ENCODE data around the gene DRC1.

DRC1 gene

GRCh38 chr2:26464390-26465265 lies 62.9 kb downstream of the DRC1 start:
- Histone ChIP-seq H3K9me3 (ENCODE audit: control insufficient read depth, insufficient read depth, low read length) (peaks cover 5% of the 10 kb centered on the region; the same call in 1 of the 2 replicates), H3K4me1 (ENCODE audit: control insufficient read depth, low read length) (no peaks in the 10 kb centered on the region), H3K79me2 (ENCODE audit: control insufficient read depth, low read length) (no peaks in the 10 kb centered on the region), H3K27me3 (ENCODE audit: control insufficient read depth, low read length) (no peaks in the 10 kb centered on the region), H3K9me2 (replicated peaks; ENCODE audit: control insufficient read depth, low read length) (no peaks in the 10 kb centered on the region), H3K36me3 (ENCODE audit: control insufficient read depth, low read length) (no peaks in the 10 kb centered on the region), H3F3A (ENCODE audit: control insufficient read depth, insufficient read depth) (no peaks in the 10 kb centered on the region), H3K4me3 (ENCODE audit: low read length) (no peak overlapping the region), H4K20me1 (ENCODE audit: control insufficient read depth, insufficient read depth, low read depth, low read length) (no peaks in the 10 kb centered on the region), H3K4me2 (ENCODE audit: low read length) (no peak overlapping the region), H3K27ac (ENCODE audit: low read depth, low read length) (no peak overlapping the region)
- TF ChIP-seq EZH2phosphoT487 (IDR thresholded peaks at IDR 0.05; ENCODE audit: borderline replicate concordance, low read length) = no peak
- TF ChIP-seq, protein P1, sequence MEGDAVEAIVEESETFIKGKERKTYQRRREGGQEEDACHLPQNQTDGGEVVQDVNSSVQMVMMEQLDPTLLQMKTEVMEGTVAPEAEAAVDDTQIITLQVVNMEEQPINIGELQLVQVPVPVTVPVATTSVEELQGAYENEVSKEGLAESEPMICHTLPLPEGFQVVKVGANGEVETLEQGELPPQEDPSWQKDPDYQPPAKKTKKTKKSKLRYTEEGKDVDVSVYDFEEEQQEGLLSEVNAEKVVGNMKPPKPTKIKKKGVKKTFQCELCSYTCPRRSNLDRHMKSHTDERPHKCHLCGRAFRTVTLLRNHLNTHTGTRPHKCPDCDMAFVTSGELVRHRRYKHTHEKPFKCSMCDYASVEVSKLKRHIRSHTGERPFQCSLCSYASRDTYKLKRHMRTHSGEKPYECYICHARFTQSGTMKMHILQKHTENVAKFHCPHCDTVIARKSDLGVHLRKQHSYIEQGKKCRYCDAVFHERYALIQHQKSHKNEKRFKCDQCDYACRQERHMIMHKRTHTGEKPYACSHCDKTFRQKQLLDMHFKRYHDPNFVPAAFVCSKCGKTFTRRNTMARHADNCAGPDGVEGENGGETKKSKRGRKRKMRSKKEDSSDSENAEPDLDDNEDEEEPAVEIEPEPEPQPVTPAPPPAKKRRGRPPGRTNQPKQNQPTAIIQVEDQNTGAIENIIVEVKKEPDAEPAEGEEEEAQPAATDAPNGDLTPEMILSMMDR (IDR thresholded peaks at IDR 0.05; ENCODE audit: low read depth, low read length, poor library complexity, severe bottlenecking) = no peak

GRCh38 chr2:26465266-26465925 lies 63.7 kb downstream of the DRC1 start:
- Histone ChIP-seq H3K4me1 (ENCODE audit: control insufficient read depth, low read length) (no peaks in the 10 kb centered on the region), H4K20me1 (ENCODE audit: control insufficient read depth, insufficient read depth, low read depth, low read length) (no peaks in the 10 kb centered on the region), H3K9me3 (ENCODE audit: control insufficient read depth, insufficient read depth, low read length) (peaks cover 11% of the 10 kb centered on the region; the same call in 1 of the 2 replicates), H3K79me2 (ENCODE audit: control insufficient read depth, low read length) (no peaks in the 10 kb centered on the region), H3K27ac (ENCODE audit: low read depth, low read length) (no peak overlapping the region), H3K4me3 (ENCODE audit: low read length) (no peak overlapping the region), H3K9me2 (replicated peaks; ENCODE audit: control insufficient read depth, low read length) (no peaks in the 10 kb centered on the region), H3K4me2 (ENCODE audit: low read length) (no peak overlapping the region), H3K27me3 (ENCODE audit: control insufficient read depth, low read length) (no peaks in the 10 kb centered on the region), H3F3A (ENCODE audit: control insufficient read depth, insufficient read depth) (no peaks in the 10 kb centered on the region), H3K36me3 (ENCODE audit: control insufficient read depth, low read length) (no peaks in the 10 kb centered on the region)
- TF ChIP-seq, protein P1 (IDR thresholded peaks at IDR 0.05; ENCODE audit: low read depth, low read length, poor library complexity, severe bottlenecking) = no peak
- no peak for TF ChIP-seq EZH2phosphoT487 (IDR thresholded peaks at IDR 0.05; ENCODE audit: borderline replicate concordance, low read length)

DNA sequence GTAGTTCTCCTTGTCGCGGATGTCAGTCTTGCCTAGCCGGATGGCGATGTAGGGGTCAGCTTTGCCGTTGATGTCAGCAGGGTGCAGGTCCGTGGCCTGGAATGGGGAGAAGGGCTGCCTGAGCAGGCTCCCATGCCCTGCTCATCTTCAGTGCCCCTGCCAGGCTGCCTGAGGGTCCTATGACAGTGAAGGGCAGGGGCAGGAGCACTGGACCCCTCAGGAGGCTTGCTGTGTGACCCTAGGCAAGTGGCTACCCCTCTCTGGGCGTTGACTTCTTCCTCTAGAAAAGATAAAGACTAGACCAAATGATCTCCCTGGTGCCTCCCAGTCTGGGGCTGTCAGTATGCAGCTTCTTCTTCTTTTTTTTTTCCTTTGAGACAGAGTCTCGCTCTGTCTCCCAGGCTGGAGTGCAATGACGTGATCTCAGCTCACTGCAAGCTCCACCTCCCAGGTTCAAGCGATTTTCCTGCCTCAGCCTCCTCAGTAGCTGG lies 64.3 kb downstream of the DRC1 start:
- Histone ChIP-seq H4K20me1 (ENCODE audit: control insufficient read depth, insufficient read depth, low read depth, low read length) (no peaks in the 10 kb centered on the region), H3K27ac (ENCODE audit: low read depth, low read length) (no peak overlapping the region), H3K9me3 (ENCODE audit: control insufficient read depth, insufficient read depth, low read length) (peaks cover 11% of the 10 kb centered on the region; the same call in 1 of the 2 replicates), H3K4me1 (ENCODE audit: control insufficient read depth, low read length) (no peaks in the 10 kb centered on the region), H3K36me3 (ENCODE audit: control insufficient read depth, low read length) (no peaks in the 10 kb centered on the region), H3K9me2 (replicated peaks; ENCODE audit: control insufficient read depth, low read length) (no peaks in the 10 kb centered on the region), H3F3A (ENCODE audit: control insufficient read depth, insufficient read depth) (no peaks in the 10 kb centered on the region), H3K79me2 (ENCODE audit: control insufficient read depth, low read length) (no peaks in the 10 kb centered on the region), H3K27me3 (ENCODE audit: control insufficient read depth, low read length) (no peaks in the 10 kb centered on the region), H3K4me2 (ENCODE audit: low read length) (no peak overlapping the region), H3K4me3 (ENCODE audit: low read length) (no peak overlapping the region)
- no peak for TF ChIP-seq EZH2phosphoT487 (IDR thresholded peaks at IDR 0.05; ENCODE audit: borderline replicate concordance, low read length)
- TF ChIP-seq, protein P1 (IDR thresholded peaks at IDR 0.05; ENCODE audit: low read depth, low read length, poor library complexity, severe bottlenecking) = no peak

Data from DOHH2 (cell line).